WERI-Rb-1 (cell line): ENCODE data around the gene SPON1.

ENCODE experiments used
- DNase-seq: peaks from one replicate; pipeline ENCODE4 v3.0.0-alpha.2; 2020
- H3K27ac ChIP-seq: fragments of 250-450 bp; sonication (Bioruptor Pico); 2 replicates; pipeline ENCODE4 v1.5.1; 2020; ENCODE audit warnings: mild to moderate bottlenecking, moderate library complexity
- H3K27me3 ChIP-seq: fragments of 250-450 bp; sonication (Bioruptor Pico); 2 replicates; pipeline ENCODE4 v1.5.1; 2021; ENCODE audit warnings: mild to moderate bottlenecking, low read depth, moderate library complexity; ENCODE audit not compliant: insufficient read depth, severe bottlenecking
- H3K36me3 ChIP-seq: fragments of 250-450 bp; sonication (Bioruptor Pico); 2 replicates; pipeline ENCODE4 v1.5.1; 2020; ENCODE audit warnings: mild to moderate bottlenecking, moderate library complexity
- H3K4me3 ChIP-seq: 2 replicates; pipeline ENCODE4 v1.5.1; 2011; ENCODE audit warnings: low read depth, mild to moderate bottlenecking, control low read depth, low read length
- H3K9me3 ChIP-seq: fragments of 250-450 bp; sonication (Bioruptor Pico); 2 replicates; pipeline ENCODE4 v1.5.1; 2021; ENCODE audit warnings: mild to moderate bottlenecking, moderate library complexity; ENCODE audit not compliant: severe bottlenecking
- CTCF ChIP-seq: IDR thresholded peaks from 2 replicates; pipeline ENCODE4 v1.5.1; 2011; ENCODE audit warnings: low read depth, mild to moderate bottlenecking, control low read depth, inconsistent platforms, low read length

The SPON1 gene

GRCh38 chr11:13962562-13963168 is at the start of gene SPON1:
SPON1 (plus strand) TSS chr11:13962723; CDS start chr11:13962905, 182 bp downstream.
- DNase-seq, result peak; percentile 66
- no peak within 1 kb of the TSS for H3K27ac ChIP-seq
- peaks cover 45% of the 10 kb centered on the region for H3K27me3 ChIP-seq
- no peak for TF ChIP-seq CTCF
- H3K36me3 ChIP-seq, result no peaks in the 10 kb centered on the region
- H3K9me3 ChIP-seq, result no peaks in the 10 kb centered on the region
- H3K4me3 ChIP-seq, result peak within 1 kb of the TSS; percentile 37

- TF ChIP-seq CTCF, result no peak
- no peaks in the 10 kb centered on the region for H3K9me3 ChIP-seq
- no peak for DNase-seq
- no peak overlapping the region for H3K27ac ChIP-seq
- no peaks in the 10 kb centered on the region for H3K27me3 ChIP-seq
- no peaks in the 10 kb centered on the region for H3K36me3 ChIP-seq
- H3K4me3 ChIP-seq, result no peak overlapping the region
These were observed 45.3 kb upstream of the SPON1 start for GRCh38 chr11:13917264-13917663.

GRCh38 chr11:13917904-13918303 is 44.6 kb upstream of the SPON1 start:
- H3K27ac ChIP-seq, result no peak overlapping the region
- no peaks in the 10 kb centered on the region for H3K36me3 ChIP-seq
- H3K4me3 ChIP-seq, result no peak overlapping the region
- TF ChIP-seq CTCF, result no peak
- no peaks in the 10 kb centered on the region for H3K27me3 ChIP-seq
- H3K9me3 ChIP-seq, result no peaks in the 10 kb centered on the region
- DNase-seq, result no peak

- no peak for DNase-seq
- Histone ChIP-seq H3K36me3 (no peaks in the 10 kb centered on the region), H3K9me3 (no peaks in the 10 kb centered on the region), H3K4me3 (no peak overlapping the region), H3K27ac (no peak overlapping the region), H3K27me3 (no peaks in the 10 kb centered on the region)
- TF ChIP-seq CTCF, result no peak
These were observed 41.8 kb upstream of the SPON1 start for GRCh38 chr11:13920756-13921155.

GRCh38 chr11:13921545-13921944 is 41.0 kb upstream of the SPON1 start:
- H3K27ac ChIP-seq, result no peak overlapping the region
- H3K4me3 ChIP-seq, result no peak overlapping the region
- H3K36me3 ChIP-seq, result no peaks in the 10 kb centered on the region
- no peaks in the 10 kb centered on the region for H3K9me3 ChIP-seq
- no peaks in the 10 kb centered on the region for H3K27me3 ChIP-seq
- no peak for TF ChIP-seq CTCF
- DNase-seq, result no peak

- H3K4me3 ChIP-seq, result no peak overlapping the region
- no peak for DNase-seq
- no peak overlapping the region for H3K27ac ChIP-seq
- H3K36me3 ChIP-seq, result no peaks in the 10 kb centered on the region
- TF ChIP-seq CTCF, result no peak
- no peaks in the 10 kb centered on the region for H3K27me3 ChIP-seq
- no peaks in the 10 kb centered on the region for H3K9me3 ChIP-seq
These were observed 39.3 kb upstream of the SPON1 start for GRCh38 chr11:13923182-13923581.
